Stimulated activated CD4-positive, alpha-beta T cell treated with anti-CD3 and anti-CD28 coated beads, Interleukin-15, amount 100 ng/mL, for 48 hours (primary cell): ENCODE results near the gene LPCAT1.

Experiments used
- DNase-seq, 2 donors: peaks; one replicate each; pipeline ENCODE4 v3.0.0-alpha.2; 2020; ENCODE audit warnings: low read depth in 2 of 2

The LPCAT1 gene

GRCh38 chr5:1555011-1555807 lies 31.4 kb upstream of the LPCAT1 start:
- DNase-seq: no peak

- no peak for DNase-seq
Observed at GRCh38 chr5:1554410-1554967, 30.7 kb upstream of the LPCAT1 start.

GRCh38 chr5:1553539-1554409 lies 30.0 kb upstream of the LPCAT1 start:
- DNase-seq: no peak

GRCh38 chr5:1552521-1553255 lies 28.9 kb upstream of the LPCAT1 start:
- DNase-seq: no peak

GRCh38 chr5:1551426-1552301 lies 27.9 kb upstream of the LPCAT1 start:
- no peak for DNase-seq

GRCh38 chr5:1550287-1551076 lies 26.7 kb upstream of the LPCAT1 start:
- no peak for DNase-seq

- DNase-seq: no peak
Observed at GRCh38 chr5:1549475-1550030, 25.8 kb upstream of the LPCAT1 start.

GRCh38 chr5:1548702-1549474 lies 25.1 kb upstream of the LPCAT1 start:
- DNase-seq: no peak

GRCh38 chr5:1547655-1548054 lies 23.9 kb upstream of the LPCAT1 start:
- no peak for DNase-seq

GRCh38 chr5:1547236-1547635 lies 23.5 kb upstream of the LPCAT1 start:
- no peak for DNase-seq

GRCh38 chr5:1546556-1546955 lies 22.8 kb upstream of the LPCAT1 start:
- DNase-seq: no peak

GRCh38 chr5:1545805-1546355 lies 22.1 kb upstream of the LPCAT1 start:
- DNase-seq: no peak

GRCh38 chr5:1545126-1545804 lies 21.5 kb upstream of the LPCAT1 start:
- DNase-seq: no peak

- DNase-seq: no peak
Observed at GRCh38 chr5:1544294-1544961, 20.7 kb upstream of the LPCAT1 start.

GRCh38 chr5:1543398-1544293 lies 19.9 kb upstream of the LPCAT1 start:
- no peak for DNase-seq

- no peak for DNase-seq
Observed at GRCh38 chr5:1542781-1543180, 19.0 kb upstream of the LPCAT1 start.
